SK-N-MC (cell line): ENCODE results near the gene TRIAP1.

ENCODE experiments used
- DNase-seq: peaks from one replicate; pipeline ENCODE4 v3.0.0-alpha.2; 2011; ENCODE audit warnings: low read depth, low spot score
- H3K27ac ChIP-seq: fragments of 200-600 bp; sonication (generic); 2 replicates; pipeline ENCODE4 v1.5.1; 2016; ENCODE audit warnings: mixed run types
- H3K36me3 ChIP-seq: fragments of 200-600 bp; sonication (generic); 2 replicates; pipeline ENCODE4 v1.6.1; 2017; ENCODE audit warnings: antibody characterized with exemption, low read length, mixed read lengths; ENCODE audit not compliant: insufficient read depth
- H3K4me3 ChIP-seq: fragments of 200-600 bp; sonication (generic); 2 replicates; pipeline ENCODE4 v1.5.1; 2016
- H3K9ac ChIP-seq: fragments of 200-600 bp; sonication (generic); 2 replicates; pipeline ENCODE4 v1.8.0; 2017; ENCODE audit warnings: mixed run types, mixed read lengths; ENCODE audit not compliant: insufficient read length
- H3K9me3 ChIP-seq: fragments of 200-600 bp; sonication (generic); 2 replicates; pipeline ENCODE4 v1.6.1; 2017; ENCODE audit warnings: low read depth, mild to moderate bottlenecking, antibody characterized with exemption, low read length, moderate library complexity, mixed read lengths
- EZH2 ChIP-seq: fragments of 200-600 bp; sonication (generic); IDR thresholded peaks from one replicate; pipeline ENCODE4 v1.6.1; 2017; ENCODE audit warnings: antibody characterized with exemption
- FOXP2 ChIP-seq: optimal IDR thresholded peaks from 2 replicates; pipeline ENCODE3; 2011; ENCODE audit warnings: mild to moderate bottlenecking, moderate library complexity; ENCODE audit not compliant: insufficient read depth; ENCODE audit errors: extremely low read length, control extremely low read depth
- POLR2AphosphoS5 ChIP-seq: IDR thresholded peaks from 2 replicates; pipeline ENCODE4 v1.6.1; 2012; ENCODE audit warnings: mild to moderate bottlenecking, low read depth, low read length, borderline replicate concordance

TRIAP1 gene

DNA sequence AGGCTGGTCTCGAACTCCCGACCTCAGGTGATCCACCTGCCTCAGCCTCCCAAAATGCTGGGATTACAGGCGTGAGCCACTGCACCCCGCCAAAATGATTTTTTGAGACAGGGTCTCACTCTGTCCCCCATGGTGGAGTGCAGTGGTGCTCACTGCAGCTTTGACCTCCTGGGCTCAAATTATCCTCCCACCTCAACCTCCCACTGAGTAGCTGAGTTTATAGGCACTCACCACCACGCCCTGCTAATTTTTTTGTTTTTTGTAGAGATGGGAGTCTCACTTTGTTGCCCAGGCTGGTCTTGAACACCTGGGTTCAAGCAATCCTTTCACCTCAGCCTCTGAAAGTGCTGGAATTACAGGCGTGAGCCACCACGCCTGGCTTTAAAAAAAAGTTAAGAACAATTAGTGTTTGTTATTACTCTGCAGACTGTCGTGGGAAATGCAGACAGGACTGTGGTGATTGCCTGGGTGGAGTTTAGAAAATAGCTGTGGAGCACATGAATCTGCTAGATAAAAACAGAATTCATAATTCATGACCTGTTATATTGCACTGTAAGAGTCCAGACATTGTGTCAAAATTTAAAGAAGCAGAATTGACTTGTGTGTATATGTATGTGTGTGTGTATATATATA lies 17.5 kb downstream of the TRIAP1 start:
- no peak overlapping the region for H3K4me3 ChIP-seq
- no peaks in the 10 kb centered on the region for H3K9me3 ChIP-seq
- no peak for TF ChIP-seq POLR2AphosphoS5
- TF ChIP-seq EZH2: no peak
- TF ChIP-seq FOXP2: no peak
- H3K9ac ChIP-seq: no peak overlapping the region
- no peaks in the 10 kb centered on the region for H3K36me3 ChIP-seq
- no peak for DNase-seq
- no peak overlapping the region for H3K27ac ChIP-seq

DNA sequence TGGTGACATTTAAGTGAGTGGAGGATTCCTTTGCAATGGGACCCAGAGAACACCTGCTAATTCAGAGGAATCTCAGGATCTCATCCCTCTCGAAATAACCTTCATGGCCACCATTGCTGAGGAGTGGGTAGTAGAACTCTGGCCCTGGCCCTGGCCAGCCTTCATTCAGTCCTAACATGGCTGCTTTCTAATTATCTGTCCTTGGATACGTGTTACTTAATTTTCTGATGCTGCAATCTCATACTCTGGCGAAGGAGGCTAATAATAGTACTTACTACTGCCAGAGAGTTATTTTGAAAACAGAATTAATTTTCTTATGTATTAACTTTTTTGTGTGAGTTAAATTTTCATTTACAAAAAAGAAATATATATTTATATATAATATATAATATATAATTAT lies 20.4 kb downstream of the TRIAP1 start:
- no peak overlapping the region for H3K27ac ChIP-seq
- TF ChIP-seq FOXP2: no peak
- TF ChIP-seq POLR2AphosphoS5: no peak
- TF ChIP-seq EZH2: no peak
- H3K36me3 ChIP-seq: no peaks in the 10 kb centered on the region

GRCh38 chr12:120422892-120423456 lies 23.2 kb downstream of the TRIAP1 start:
- H3K4me3 ChIP-seq: no peak overlapping the region
- DNase-seq: no peak
- H3K27ac ChIP-seq: no peak overlapping the region
- H3K9me3 ChIP-seq: no peaks in the 10 kb centered on the region
- H3K9ac ChIP-seq: no peak overlapping the region
- no peaks in the 10 kb centered on the region for H3K36me3 ChIP-seq
- TF ChIP-seq POLR2AphosphoS5 (no peak), EZH2 (no peak), FOXP2 (no peak)

More for the DNA sequence above, 20.4 kb downstream of the TRIAP1 start:
- H3K9ac ChIP-seq: no peak overlapping the region
- no peak overlapping the region for H3K4me3 ChIP-seq
- H3K9me3 ChIP-seq: no peaks in the 10 kb centered on the region
- DNase-seq: no peak

DNA sequence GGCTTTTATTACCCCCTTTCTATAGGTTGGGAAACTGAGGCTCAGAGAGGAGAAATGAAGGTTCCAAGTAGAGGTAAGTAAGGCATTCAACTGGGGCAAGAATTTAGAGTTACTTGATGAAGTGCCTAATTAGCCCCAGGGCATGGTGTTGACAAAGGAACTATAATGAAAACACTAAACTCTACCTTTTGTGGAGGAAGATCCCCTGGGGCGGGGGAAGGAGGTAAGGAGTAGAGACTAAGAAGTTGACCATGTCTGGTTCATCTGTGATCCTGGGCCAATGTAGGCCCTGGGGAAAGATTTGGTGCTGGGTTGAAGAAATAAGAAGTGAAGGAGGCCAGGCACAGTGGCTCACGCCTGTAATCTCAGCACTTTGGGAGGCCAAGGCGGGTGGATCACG lies 24.5 kb downstream of the TRIAP1 start:
- H3K9me3 ChIP-seq: no peaks in the 10 kb centered on the region
- no peak overlapping the region for H3K4me3 ChIP-seq
- no peak for DNase-seq
- no peaks in the 10 kb centered on the region for H3K36me3 ChIP-seq
- H3K9ac ChIP-seq: no peak overlapping the region
- no peak for TF ChIP-seq FOXP2
- no peak for TF ChIP-seq EZH2
- H3K27ac ChIP-seq: no peak overlapping the region

DNA sequence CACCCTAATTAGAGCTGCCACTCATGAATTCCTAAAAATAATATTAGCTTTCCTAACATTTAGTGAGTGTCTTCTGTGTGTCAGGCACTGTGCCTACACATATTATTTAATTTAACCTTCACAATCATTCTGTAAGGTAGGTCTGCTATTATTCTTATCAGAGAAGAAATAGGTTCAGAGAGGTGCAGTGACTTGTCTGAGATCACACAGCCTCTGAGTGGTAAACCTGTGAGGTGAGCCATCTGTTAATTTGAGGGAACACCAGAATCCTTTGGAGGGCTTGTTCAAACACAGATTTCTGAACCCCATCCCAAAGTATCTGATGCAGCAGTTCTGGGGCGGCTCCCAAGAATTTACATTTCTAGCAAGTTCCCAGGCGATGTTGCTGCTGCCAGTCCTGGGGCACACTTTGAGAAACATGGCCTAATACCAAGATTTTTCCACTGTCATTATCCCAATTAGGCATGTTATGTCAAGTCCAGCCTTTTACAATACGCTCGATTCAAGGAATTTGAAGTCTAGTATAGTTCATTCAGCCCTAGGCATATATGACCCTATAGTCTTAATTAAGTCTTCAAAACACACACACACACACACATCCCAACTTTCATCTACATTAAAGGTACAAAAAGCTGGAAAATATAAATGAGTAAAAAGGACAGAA lies 28.1 kb downstream of the TRIAP1 start:
- H3K9me3 ChIP-seq: no peaks in the 10 kb centered on the region
- no peak for TF ChIP-seq EZH2
- TF ChIP-seq FOXP2: no peak

DNA sequence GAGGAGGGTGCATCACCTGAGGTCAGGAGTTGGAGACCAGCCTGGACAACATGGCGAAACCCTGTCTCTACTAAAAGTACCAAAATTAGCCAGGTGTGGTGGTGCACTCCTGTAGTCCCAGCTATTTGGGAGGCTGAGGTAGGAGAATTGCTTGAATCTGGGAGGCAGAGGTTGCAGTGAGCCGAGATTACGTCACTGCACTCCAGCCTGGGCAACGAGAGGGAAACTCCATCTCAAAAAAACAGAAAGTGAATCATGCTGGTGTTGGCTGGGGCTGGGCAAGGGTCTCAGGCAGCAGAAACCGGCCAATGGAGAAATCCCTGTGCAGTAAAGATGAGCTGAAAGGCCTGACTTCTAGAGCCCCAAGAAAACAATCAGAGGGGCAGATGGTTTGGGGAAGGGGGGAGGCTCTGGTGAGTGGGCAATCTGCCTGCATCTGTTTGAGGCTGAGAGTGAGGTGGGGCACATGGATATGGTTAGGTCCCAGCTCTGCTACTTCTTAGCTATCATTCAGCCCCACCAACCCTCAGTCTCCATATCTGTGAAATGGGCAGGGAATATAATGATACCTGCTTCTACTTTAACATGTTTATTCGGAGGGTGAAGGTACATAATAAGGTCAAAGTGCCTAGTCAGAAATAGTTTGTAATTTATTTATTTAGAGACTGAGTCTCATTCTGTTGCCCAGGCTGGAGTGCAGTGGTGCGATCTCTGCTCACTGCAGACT lies 29.5 kb downstream of the TRIAP1 start:
- no peak for DNase-seq
- TF ChIP-seq EZH2: no peak
- no peak for TF ChIP-seq FOXP2
- Histone ChIP-seq H3K9ac (no peak overlapping the region), H3K4me3 (no peak overlapping the region), H3K27ac (no peak overlapping the region), H3K36me3 (no peaks in the 10 kb centered on the region), H3K9me3 (no peaks in the 10 kb centered on the region)

More for the DNA sequence above, 28.1 kb downstream of the TRIAP1 start:
- no peaks in the 10 kb centered on the region for H3K36me3 ChIP-seq
- no peak overlapping the region for H3K4me3 ChIP-seq
- no peak for DNase-seq
- no peak overlapping the region for H3K9ac ChIP-seq
- H3K27ac ChIP-seq: no peak overlapping the region

- peak overlapping the region; percentile 6 for H3K9ac ChIP-seq
- no peak for DNase-seq
- H3K9me3 ChIP-seq: no peaks in the 10 kb centered on the region
- H3K4me3 ChIP-seq: no peak overlapping the region
- H3K36me3 ChIP-seq: no peaks in the 10 kb centered on the region
- TF ChIP-seq EZH2: no peak
- no peak for TF ChIP-seq POLR2AphosphoS5
- TF ChIP-seq FOXP2: no peak
- 0 out of 2 replicates have a peak overlapping the region, but pooled peaks have one; percentile 26 for H3K27ac ChIP-seq
Observed at GRCh38 chr12:120413901-120414695, 32.1 kb downstream of the TRIAP1 start.

DNA sequence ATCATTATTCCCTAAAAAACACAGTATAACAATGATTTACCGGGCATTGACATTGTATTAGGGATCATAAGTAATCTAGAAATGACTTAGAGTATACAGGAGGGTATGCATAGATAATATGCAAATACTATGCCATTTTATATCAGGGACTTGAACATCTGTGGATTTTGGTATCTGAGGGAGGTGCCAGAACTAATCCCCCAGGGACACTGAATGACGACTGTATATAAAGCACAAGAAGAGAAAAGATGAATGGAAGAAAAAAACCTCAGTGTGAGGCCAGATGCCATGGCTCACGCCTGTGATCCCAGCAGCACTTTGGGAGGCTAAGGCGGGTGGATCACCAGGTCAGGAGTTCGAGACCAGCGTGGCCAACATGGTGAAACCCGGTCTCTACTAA lies 33.8 kb downstream of the TRIAP1 start:
- TF ChIP-seq POLR2AphosphoS5 (no peak), FOXP2 (no peak), EZH2 (no peak)
- Histone ChIP-seq H3K36me3 (no peaks in the 10 kb centered on the region), H3K9ac (no peak overlapping the region), H3K27ac (no peak overlapping the region), H3K4me3 (no peak overlapping the region), H3K9me3 (no peaks in the 10 kb centered on the region)
- no peak for DNase-seq
